Measurements from ENCODE around the gene DGKI. TPM values are rescaled to one million over a fixed set of nuclear protein-coding genes. Genes with fewer than 3 reads are reported as not detected.

Gene DGKI
- total and polyA plus RNA-seq, 9 of the 15 experiments (the other 6 are each of a cell fraction or from before 2014, with no cell fraction given) = 0.11 to 0.54 (median 0.15) TPM; not detected in 5

- ChIA-PET POLR2A (no interaction called here), CTCF (ENCODE audit: low intra/inter-chr PET ratio) (no interaction called here)
- no peak for TF ChIP-seq USF2 (CRISPR knock-in tag; IDR thresholded peaks at IDR 0.05)
- no peak for TF ChIP-seq ZSCAN32 (CRISPR knock-in tag; IDR thresholded peaks at IDR 0.05)
- no peak for TF ChIP-seq FOXK1 (CRISPR knock-in tag; IDR thresholded peaks at IDR 0.05; ENCODE audit: borderline replicate concordance)
- no peak for TF ChIP-seq ZNF134 (CRISPR knock-in tag; conservative IDR thresholded peaks at IDR 0.05)
- no peak for TF ChIP-seq CHD4 (IDR thresholded peaks at IDR 0.05; ENCODE audit: insufficient read depth, insufficient replicate concordance, low read depth, low read length, poor library complexity, severe bottlenecking)
- TF ChIP-seq RHOXF2B (CRISPR knock-in tag; conservative IDR thresholded peaks at IDR 0.05) = no peak
- no peak for TF ChIP-seq TFE3 (CRISPR knock-in tag; IDR thresholded peaks at IDR 0.05)
- no peak for TF ChIP-seq TCF7L2 (IDR thresholded peaks at IDR 0.05; ENCODE audit: low read depth, low read length)
- TF ChIP-seq ZNF668 (CRISPR knock-in tag; IDR thresholded peaks at IDR 0.05) = no peak
- H3K9me1 ChIP-seq (ENCODE audit: control insufficient read depth, insufficient read depth, low read length) = no peaks in the 10 kb centered on the region
- no peak overlapping the region for H2AFZ ChIP-seq (ENCODE audit: low read depth, low read length)
- no peak for FAIRE-seq
- H3K4me1 ChIP-seq (replicated peaks in 1 of 2; ENCODE audit: control insufficient read depth in 2 of 2, insufficient read depth in 2 of 2, low read length in 2 of 2) = no peaks in the 10 kb centered on the region
- H3K79me2 ChIP-seq (ENCODE audit: control insufficient read depth, insufficient read depth, low read length) = no peaks in the 10 kb centered on the region
- DNase-seq (ENCODE audit: extremely low read depth in 1 of 4, low spot score in 3 of 4) = no peak
- in situ Hi-C loops (cut with MboI) (loop anchor here (10.0 kb wide), 1 partner anchor 1793 kb away; no protein-coding TSS in a partner anchor), intact Hi-C loops (cut with micrococcal nuclease) (loop anchor here (10.0 kb wide), 2 partner anchors 1483 to 1593 kb away; no protein-coding TSS in a partner anchor)
- H3K27me3 ChIP-seq (ENCODE audit: control insufficient read depth in 2 of 2, insufficient read depth in 2 of 2, low read length in 2 of 2) = no peaks in the 10 kb centered on the region
- no peaks in the 10 kb centered on the region for H4K20me1 ChIP-seq (replicated peaks; ENCODE audit: control insufficient read depth, insufficient read depth, low read length)
- H3K4me2 ChIP-seq (ENCODE audit: insufficient read depth, low read length) = no peak overlapping the region
- H3K27ac ChIP-seq (ENCODE audit: extremely low read depth, low read depth, low read length) = no peak overlapping the region
- H3K36me3 ChIP-seq (ENCODE audit: control insufficient read depth, insufficient read depth, low read length) = no peaks in the 10 kb centered on the region
- no TSS peak for BruUV-seq (replicated peaks)
- H3K4me3 ChIP-seq = no peak overlapping the region
- ATAC-seq = no peak
- 0% methylated on average over 4 of the region's 4 CpGs for WGBS (ENCODE audit: insufficient coverage, low coverage, missing lambda C conversion rate)
- H3K9ac ChIP-seq (ENCODE audit: insufficient read depth in 1 of 2, low read depth in 2 of 2, low read length in 2 of 2) = no peak overlapping the region
- H3K9me3 ChIP-seq (replicated peaks; ENCODE audit: control insufficient read depth, insufficient read depth, low read depth, low read length) = no peaks in the 10 kb centered on the region
Observed at GRCh38 chr7:137597856-137598255, 248.9 kb downstream of the DGKI start.
